Esophagus muscularis mucosa (tissue), 4 donors: ENCODE results near the gene CPSF4L.

Experiments used
- EP300 ChIP-seq: sonication (generic); formaldehyde crosslinking; IDR thresholded peaks from one replicate; pipeline ENCODE4 v1.6.1; 2017; ENCODE audit warnings: antibody characterized with exemption
- POLR2A ChIP-seq: fragments of 450-650 bp; IDR thresholded peaks from one replicate; pipeline ENCODE4 v1.6.1; 2017; ENCODE audit warnings: antibody characterized with exemption, moderate library complexity, mild to moderate bottlenecking, low read depth
- TF ChIP-seq, protein P1 (sequence below), 3 experiments: fragments of 200-600 bp in 2 of 3; fragments of 450-650 bp in 1 of 3; sonication (generic) in 2 of 3; IDR thresholded peaks; one replicate each; pipeline ENCODE4 v1.5.1; 2017 to 2019; ENCODE audit warnings: antibody characterized with exemption in 3 of 3, mild to moderate bottlenecking in 2 of 3, moderate library complexity in 1 of 3

DNA sequence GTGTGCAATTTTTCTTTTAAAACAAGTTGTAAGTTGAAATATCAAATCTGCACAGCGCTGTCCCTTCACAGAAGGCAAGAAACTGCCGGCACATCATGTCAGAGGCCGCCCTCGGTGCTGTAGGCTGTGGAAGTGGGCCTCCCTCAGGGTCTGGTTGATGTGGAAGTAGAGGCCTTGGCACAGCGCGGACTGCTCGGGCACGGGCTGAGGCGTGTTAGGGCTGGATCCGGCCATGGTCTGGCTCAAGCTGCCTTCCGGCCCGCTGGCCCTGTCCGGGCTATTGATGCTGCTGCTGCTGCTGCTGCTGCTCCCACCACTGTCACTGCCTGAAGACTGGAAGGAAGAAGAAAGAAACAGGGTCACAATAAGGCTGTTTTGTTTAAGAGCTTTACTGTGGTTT is 52.2 kb downstream of the CPSF4L start:
- TF ChIP-seq, protein P1, sequence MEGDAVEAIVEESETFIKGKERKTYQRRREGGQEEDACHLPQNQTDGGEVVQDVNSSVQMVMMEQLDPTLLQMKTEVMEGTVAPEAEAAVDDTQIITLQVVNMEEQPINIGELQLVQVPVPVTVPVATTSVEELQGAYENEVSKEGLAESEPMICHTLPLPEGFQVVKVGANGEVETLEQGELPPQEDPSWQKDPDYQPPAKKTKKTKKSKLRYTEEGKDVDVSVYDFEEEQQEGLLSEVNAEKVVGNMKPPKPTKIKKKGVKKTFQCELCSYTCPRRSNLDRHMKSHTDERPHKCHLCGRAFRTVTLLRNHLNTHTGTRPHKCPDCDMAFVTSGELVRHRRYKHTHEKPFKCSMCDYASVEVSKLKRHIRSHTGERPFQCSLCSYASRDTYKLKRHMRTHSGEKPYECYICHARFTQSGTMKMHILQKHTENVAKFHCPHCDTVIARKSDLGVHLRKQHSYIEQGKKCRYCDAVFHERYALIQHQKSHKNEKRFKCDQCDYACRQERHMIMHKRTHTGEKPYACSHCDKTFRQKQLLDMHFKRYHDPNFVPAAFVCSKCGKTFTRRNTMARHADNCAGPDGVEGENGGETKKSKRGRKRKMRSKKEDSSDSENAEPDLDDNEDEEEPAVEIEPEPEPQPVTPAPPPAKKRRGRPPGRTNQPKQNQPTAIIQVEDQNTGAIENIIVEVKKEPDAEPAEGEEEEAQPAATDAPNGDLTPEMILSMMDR (IDR thresholded peaks at IDR 0.05), result no peak
- TF ChIP-seq EP300 (no peak), POLR2A (no peak)
